ENCODE measurements around the gene TNNI2.
A peak's percentile ranks its signal among the peaks of the same experiment; 100 is the strongest.

TNNI2 gene

GRCh38 chr11:1889941-1890855 lies 51.4 kb downstream of the TNNI2 start:
- FAIRE-seq (no peak), DNase-seq (ENCODE audit: insufficient read length, low spot score) (peak; percentile 39)
- TF ChIP-seq TAF1 (IDR thresholded peaks at IDR 0.05; ENCODE audit: low read depth, low read length): no peak
- TF ChIP-seq POU2F2 (IDR thresholded peaks at IDR 0.05; ENCODE audit: low read depth, low read length): no peak
- no peak for TF ChIP-seq POLR2A (IDR thresholded peaks at IDR 0.05; ENCODE audit: low read depth, low read length)
- TF ChIP-seq SPI1 (IDR thresholded peaks at IDR 0.05; ENCODE audit: low read depth, low read length): no peak
- TF ChIP-seq PAX5 (IDR thresholded peaks at IDR 0.05; ENCODE audit: insufficient read depth, low read length, severe bottlenecking): no peak
- no peak; the same call in 1 of the 2 replicates for TF ChIP-seq POLR2AphosphoS5 (IDR thresholded peaks at IDR 0.05; ENCODE audit: low read depth, low read length)

Data from GM12891 (cell line).